ENCODE data around the gene DNAJC1. TPM values are rescaled to one million over a fixed set of nuclear protein-coding genes. Genes with fewer than 3 reads are reported as not detected.

The DNAJC1 gene
- total RNA-seq, 1 experiment from 2014 or later: 57.8 TPM

- ChIA-PET CTCF (interaction anchor here (0.6 kb wide), 1 partner anchor 514 kb away, joined by 3 read pairs; no protein-coding TSS in a partner anchor), POLR2A (interaction anchor here (0.9 to 1.2 kb wide), 2 partner anchors 9 to 24 kb away, joined by 4 read pairs; no protein-coding TSS in a partner anchor)
- Mint-ChIP-seq H3K27me3 (ENCODE audit: insufficient read depth, unreplicated experiment) (no peaks in the 10 kb centered on the region), H3K4me3 (ENCODE audit: unreplicated experiment) (no peak overlapping the region), H3K36me3 (ENCODE audit: insufficient read depth, unreplicated experiment) (peaks cover 8% of the 10 kb centered on the region), H3K9me3 (ENCODE audit: unreplicated experiment) (no peaks in the 10 kb centered on the region), H3K27ac (ENCODE audit: low read depth, unreplicated experiment) (no peak overlapping the region), H3K4me1 (ENCODE audit: insufficient read depth, unreplicated experiment) (no peaks in the 10 kb centered on the region)
- DNase-seq (ENCODE audit: unreplicated experiment): no peak
- intact Hi-C loops (cut with micrococcal nuclease): no loop called here
- no TSS peak for BruUV-seq (replicated peaks)
- no peak for TF ChIP-seq CTCF (IDR thresholded peaks at IDR 0.05; ENCODE audit: unreplicated experiment)
These were observed 90.9 kb downstream of the DNAJC1 start for GRCh38 chr10:21912625-21913024.

GRCh38 chr10:21910798-21911197 lies 92.7 kb downstream of the DNAJC1 start:
- H3K4me3 Mint-ChIP-seq (ENCODE audit: unreplicated experiment): no peak overlapping the region
- no peaks in the 10 kb centered on the region for H3K9me3 Mint-ChIP-seq (ENCODE audit: unreplicated experiment)
- no peak overlapping the region for H3K27ac Mint-ChIP-seq (ENCODE audit: low read depth, unreplicated experiment)
- TF ChIP-seq CTCF (IDR thresholded peaks at IDR 0.05; ENCODE audit: unreplicated experiment): no peak
- no TSS peak for BruUV-seq (replicated peaks)
- POLR2A ChIA-PET: interaction anchor here (0.7 to 2.6 kb wide), 2 partner anchors 17 to 362 kb away, joined by 5 to 8 read pairs; no protein-coding TSS in a partner anchor
- H3K36me3 Mint-ChIP-seq (ENCODE audit: insufficient read depth, unreplicated experiment): peaks cover 8% of the 10 kb centered on the region
- intact Hi-C loops (cut with micrococcal nuclease): no loop called here
- H3K4me1 Mint-ChIP-seq (ENCODE audit: insufficient read depth, unreplicated experiment): no peaks in the 10 kb centered on the region
- no peak for DNase-seq (ENCODE audit: unreplicated experiment)
- CTCF ChIA-PET: interaction anchor here (0.7 kb wide), 1 partner anchor 335 kb away, joined by 3 read pairs; no protein-coding TSS in a partner anchor
- no peaks in the 10 kb centered on the region for H3K27me3 Mint-ChIP-seq (ENCODE audit: insufficient read depth, unreplicated experiment)

- DNase-seq (ENCODE audit: unreplicated experiment): no peak
- no peaks in the 10 kb centered on the region for H3K4me1 Mint-ChIP-seq (ENCODE audit: insufficient read depth, unreplicated experiment)
- CTCF ChIA-PET: no interaction called here
- H3K27ac Mint-ChIP-seq (ENCODE audit: low read depth, unreplicated experiment): no peak overlapping the region
- no peak overlapping the region for H3K4me3 Mint-ChIP-seq (ENCODE audit: unreplicated experiment)
- no peak for TF ChIP-seq CTCF (IDR thresholded peaks at IDR 0.05; ENCODE audit: unreplicated experiment)
- no TSS peak for BruUV-seq (replicated peaks)
- intact Hi-C loops (cut with micrococcal nuclease): no loop called here
- no peaks in the 10 kb centered on the region for H3K9me3 Mint-ChIP-seq (ENCODE audit: unreplicated experiment)
- POLR2A ChIA-PET: no interaction called here
- H3K36me3 Mint-ChIP-seq (ENCODE audit: insufficient read depth, unreplicated experiment): peaks cover 5% of the 10 kb centered on the region
- H3K27me3 Mint-ChIP-seq (ENCODE audit: insufficient read depth, unreplicated experiment): no peaks in the 10 kb centered on the region
These were observed 96.1 kb downstream of the DNAJC1 start for GRCh38 chr10:21907436-21907835.

GRCh38 chr10:21904930-21905329 lies 98.6 kb downstream of the DNAJC1 start:
- H3K27ac Mint-ChIP-seq (ENCODE audit: low read depth, unreplicated experiment): no peak overlapping the region
- no peaks in the 10 kb centered on the region for H3K4me1 Mint-ChIP-seq (ENCODE audit: insufficient read depth, unreplicated experiment)
- DNase-seq (ENCODE audit: unreplicated experiment): no peak
- no TSS peak for BruUV-seq (replicated peaks)
- no peaks in the 10 kb centered on the region for H3K27me3 Mint-ChIP-seq (ENCODE audit: insufficient read depth, unreplicated experiment)
- H3K4me3 Mint-ChIP-seq (ENCODE audit: unreplicated experiment): no peak overlapping the region
- intact Hi-C loops (cut with micrococcal nuclease): no loop called here
- peaks cover 5% of the 10 kb centered on the region for H3K36me3 Mint-ChIP-seq (ENCODE audit: insufficient read depth, unreplicated experiment)
- no peak for TF ChIP-seq CTCF (IDR thresholded peaks at IDR 0.05; ENCODE audit: unreplicated experiment)
- no peaks in the 10 kb centered on the region for H3K9me3 Mint-ChIP-seq (ENCODE audit: unreplicated experiment)
- POLR2A ChIA-PET: no interaction called here
- CTCF ChIA-PET: interaction anchor here (0.8 to 1.0 kb wide), 2 partner anchors 17 to 19 kb away, joined by 3 to 6 read pairs; no protein-coding TSS in a partner anchor

Measured in MCF 10A (cell line).